Measurements from ENCODE around the gene MYO3B. TPM values are rescaled to one million over a fixed set of nuclear protein-coding genes. Genes with fewer than 3 reads are reported as not detected.
"Not testable (repeated sequence)": the region's sequence is repeated elsewhere in the genome, so short reads cannot be mapped to it uniquely, and the experiment has no call there.

MYO3B gene
- total RNA-seq, 1 donor from 2014 or later = 13.7 TPM

GRCh38 chr2:170336408-170336807 is 158.5 kb downstream of the MYO3B start:
- H3K9me3 Mint-ChIP-seq = peaks cover 6% of the 10 kb centered on the region
- intact Hi-C loops (cut with micrococcal nuclease) = no loop called here
- H3K4me3 Mint-ChIP-seq (ENCODE audit: low read depth) = no peak overlapping the region
- peaks cover 43% of the 10 kb centered on the region for H3K4me1 Mint-ChIP-seq (ENCODE audit: low read depth)
- no peak overlapping the region for H3K27ac Mint-ChIP-seq
- no peak for DNase-seq (ENCODE audit: low spot score)
- H3K27me3 Mint-ChIP-seq (ENCODE audit: low read depth) = peaks cover 8% of the 10 kb centered on the region
- no peaks in the 10 kb centered on the region for H3K36me3 Mint-ChIP-seq (ENCODE audit: low read depth)

DNA sequence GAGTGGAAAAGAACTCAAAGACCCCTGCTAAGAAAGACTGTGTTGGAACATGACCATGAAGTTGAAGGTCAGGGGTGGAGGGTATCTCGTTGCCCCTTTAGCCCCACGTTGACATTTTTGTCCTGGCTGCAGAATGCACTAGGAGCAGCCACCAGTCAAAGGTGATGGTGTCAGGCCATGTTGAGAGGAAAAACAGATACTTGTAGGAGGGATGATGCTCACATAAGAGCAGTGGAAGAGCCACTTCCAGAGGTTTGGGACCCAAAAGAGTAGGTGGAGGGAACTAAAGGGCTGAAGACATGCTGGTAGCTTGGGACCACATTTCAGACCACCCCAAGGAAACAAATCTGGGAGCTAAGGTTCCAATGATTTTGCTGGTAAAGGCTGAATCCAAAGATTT is 159.0 kb downstream of the MYO3B start:
- intact Hi-C loops (cut with micrococcal nuclease) = no loop called here
- peaks cover 48% of the 10 kb centered on the region for H3K4me1 Mint-ChIP-seq (ENCODE audit: low read depth)
- no peaks in the 10 kb centered on the region for H3K36me3 Mint-ChIP-seq (ENCODE audit: low read depth)
- peaks cover 8% of the 10 kb centered on the region for H3K27me3 Mint-ChIP-seq (ENCODE audit: low read depth)
- DNase-seq (ENCODE audit: low spot score) = no peak
- peaks cover 2% of the 10 kb centered on the region for H3K9me3 Mint-ChIP-seq
- H3K27ac Mint-ChIP-seq = no peak overlapping the region
- no peak overlapping the region for H3K4me3 Mint-ChIP-seq (ENCODE audit: low read depth)

DNA sequence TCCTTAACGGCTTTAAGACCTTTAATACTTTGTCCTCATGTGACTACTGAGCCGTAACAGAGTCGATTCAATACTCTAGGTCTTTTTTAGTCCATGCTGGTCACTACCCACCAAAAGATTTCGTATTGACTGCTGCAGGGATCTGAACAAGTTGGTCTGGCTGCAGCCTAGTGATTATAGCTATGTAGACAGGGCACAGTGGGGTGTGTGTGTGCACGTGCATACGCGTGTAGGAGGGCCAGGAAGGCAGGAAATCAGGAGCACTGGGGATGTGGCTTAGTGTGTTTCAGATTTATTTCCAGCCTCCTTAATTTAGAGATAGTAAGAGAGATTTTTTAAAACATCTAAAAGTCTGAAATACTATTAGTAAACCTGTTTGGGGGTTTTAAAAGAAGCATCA is 161.4 kb downstream of the MYO3B start:
- intact Hi-C loops (cut with micrococcal nuclease) = no loop called here
- H3K4me1 Mint-ChIP-seq (ENCODE audit: low read depth) = peaks cover 58% of the 10 kb centered on the region
- no peaks in the 10 kb centered on the region for H3K36me3 Mint-ChIP-seq (ENCODE audit: low read depth)
- no peaks in the 10 kb centered on the region for H3K9me3 Mint-ChIP-seq
- H3K4me3 Mint-ChIP-seq (ENCODE audit: low read depth) = no peak overlapping the region
- DNase-seq (ENCODE audit: low spot score) = no peak
- H3K27me3 Mint-ChIP-seq (ENCODE audit: low read depth) = peaks cover 4% of the 10 kb centered on the region
- no peak overlapping the region for H3K27ac Mint-ChIP-seq

GRCh38 chr2:170339750-170340692 is 162.1 kb downstream of the MYO3B start:
- Mint-ChIP-seq H3K4me1 (ENCODE audit: low read depth) (peaks cover 62% of the 10 kb centered on the region), H3K36me3 (ENCODE audit: low read depth) (no peaks in the 10 kb centered on the region), H3K4me3 (ENCODE audit: low read depth) (no peak overlapping the region), H3K9me3 (no peaks in the 10 kb centered on the region), H3K27ac (peak overlapping the region; percentile 84), H3K27me3 (ENCODE audit: low read depth) (no peaks in the 10 kb centered on the region)
- intact Hi-C loops (cut with micrococcal nuclease) = loop anchor here (1.0 to 5.0 kb wide), 3 partner anchors 15 to 167 kb away; no protein-coding TSS in a partner anchor
- no peak for DNase-seq (ENCODE audit: low spot score)

DNA sequence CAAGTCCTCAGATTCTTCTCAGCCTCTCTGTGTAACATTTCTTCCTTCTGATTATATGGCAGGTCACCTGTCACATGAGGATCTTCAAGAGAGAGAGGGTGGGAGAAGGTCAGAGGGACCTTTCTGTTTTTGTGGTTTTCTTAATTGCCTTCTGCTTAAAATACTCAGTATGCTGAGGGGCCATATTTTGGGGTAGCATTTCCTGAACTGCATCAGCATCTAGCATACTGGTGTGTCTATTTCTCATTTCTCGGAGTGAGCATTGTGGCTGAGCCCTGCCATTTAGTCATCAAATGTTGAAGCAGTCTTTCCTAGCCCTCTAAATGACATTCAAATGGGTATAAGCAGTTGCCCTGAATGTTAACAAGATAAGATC is 162.7 kb downstream of the MYO3B start:
- no peak for DNase-seq (ENCODE audit: low spot score)

GRCh38 chr2:170341684-170342623 is 164.0 kb downstream of the MYO3B start:
- DNase-seq (ENCODE audit: low spot score) = no peak
- Mint-ChIP-seq H3K4me1 (ENCODE audit: low read depth) (peaks cover 47% of the 10 kb centered on the region), H3K36me3 (ENCODE audit: low read depth) (no peaks in the 10 kb centered on the region), H3K27me3 (ENCODE audit: low read depth) (no peaks in the 10 kb centered on the region), H3K4me3 (ENCODE audit: low read depth) (no peak overlapping the region), H3K9me3 (no peaks in the 10 kb centered on the region), H3K27ac (peak overlapping the region; percentile 84)
- intact Hi-C loops (cut with micrococcal nuclease) = loop anchor here (2.0 to 5.0 kb wide), 2 partner anchors 17 to 165 kb away; no protein-coding TSS in a partner anchor

More for the DNA sequence above, 162.7 kb downstream of the MYO3B start:
- Mint-ChIP-seq H3K4me3 (ENCODE audit: low read depth) (no peak overlapping the region), H3K4me1 (ENCODE audit: low read depth) (peaks cover 60% of the 10 kb centered on the region), H3K9me3 (no peaks in the 10 kb centered on the region), H3K36me3 (ENCODE audit: low read depth) (no peaks in the 10 kb centered on the region), H3K27ac (peak overlapping the region; percentile 84), H3K27me3 (ENCODE audit: low read depth) (no peaks in the 10 kb centered on the region)
- intact Hi-C loops (cut with micrococcal nuclease) = loop anchor here (1.0 to 5.0 kb wide), 3 partner anchors 16 to 167 kb away; no protein-coding TSS in a partner anchor

GRCh38 chr2:170344663-170345346 is 166.9 kb downstream of the MYO3B start:
- Mint-ChIP-seq H3K36me3 (ENCODE audit: low read depth) (no peaks in the 10 kb centered on the region), H3K27me3 (ENCODE audit: low read depth) (no peaks in the 10 kb centered on the region), H3K4me3 (ENCODE audit: low read depth) (no peak overlapping the region), H3K4me1 (ENCODE audit: low read depth) (peaks cover 48% of the 10 kb centered on the region), H3K9me3 (no peaks in the 10 kb centered on the region), H3K27ac (peak overlapping the region; percentile 2)
- intact Hi-C loops (cut with micrococcal nuclease) = loop anchor here (5.0 kb wide), 1 partner anchor 162 kb away; no protein-coding TSS in a partner anchor
- no peak for DNase-seq (ENCODE audit: low spot score)

DNA sequence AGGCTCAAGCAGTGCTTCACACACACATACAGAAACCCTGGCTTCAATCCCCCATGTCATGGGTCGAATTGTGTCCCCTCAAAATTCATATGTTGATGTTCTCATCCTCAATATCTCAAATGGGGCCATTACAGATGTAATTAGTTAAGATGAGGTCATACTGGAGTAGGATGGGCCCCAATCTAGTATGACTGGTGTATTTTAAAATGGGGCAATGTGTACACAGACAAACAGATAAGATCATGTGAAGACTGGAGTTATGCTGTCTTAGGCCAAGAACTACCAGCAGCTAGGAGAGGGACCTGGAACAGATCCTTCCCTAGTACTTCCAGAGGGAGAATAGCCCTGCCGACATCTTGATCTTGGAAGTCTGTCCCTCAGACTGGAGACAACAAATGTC is 167.7 kb downstream of the MYO3B start:
- Mint-ChIP-seq H3K27me3 (ENCODE audit: low read depth) (no peaks in the 10 kb centered on the region), H3K27ac (no peak overlapping the region), H3K4me1 (ENCODE audit: low read depth) (peaks cover 40% of the 10 kb centered on the region), H3K4me3 (ENCODE audit: low read depth) (no peak overlapping the region), H3K9me3 (no peaks in the 10 kb centered on the region), H3K36me3 (ENCODE audit: low read depth) (no peaks in the 10 kb centered on the region)
- intact Hi-C loops (cut with micrococcal nuclease) = no loop called here
- no peak for DNase-seq (ENCODE audit: low spot score)

- H3K27me3 Mint-ChIP-seq (ENCODE audit: low read depth); intact Hi-C loops (cut with micrococcal nuclease); H3K27ac Mint-ChIP-seq; H3K4me3 Mint-ChIP-seq (ENCODE audit: low read depth); DNase-seq (ENCODE audit: low spot score); H3K36me3 Mint-ChIP-seq (ENCODE audit: low read depth); H3K9me3 Mint-ChIP-seq: not testable (repeated sequence)
- peaks cover 30% of the 10 kb centered on the region for H3K4me1 Mint-ChIP-seq (ENCODE audit: low read depth)
Measured at GRCh38 chr2:170349269-170349668, 171.3 kb downstream of the MYO3B start.

DNA sequence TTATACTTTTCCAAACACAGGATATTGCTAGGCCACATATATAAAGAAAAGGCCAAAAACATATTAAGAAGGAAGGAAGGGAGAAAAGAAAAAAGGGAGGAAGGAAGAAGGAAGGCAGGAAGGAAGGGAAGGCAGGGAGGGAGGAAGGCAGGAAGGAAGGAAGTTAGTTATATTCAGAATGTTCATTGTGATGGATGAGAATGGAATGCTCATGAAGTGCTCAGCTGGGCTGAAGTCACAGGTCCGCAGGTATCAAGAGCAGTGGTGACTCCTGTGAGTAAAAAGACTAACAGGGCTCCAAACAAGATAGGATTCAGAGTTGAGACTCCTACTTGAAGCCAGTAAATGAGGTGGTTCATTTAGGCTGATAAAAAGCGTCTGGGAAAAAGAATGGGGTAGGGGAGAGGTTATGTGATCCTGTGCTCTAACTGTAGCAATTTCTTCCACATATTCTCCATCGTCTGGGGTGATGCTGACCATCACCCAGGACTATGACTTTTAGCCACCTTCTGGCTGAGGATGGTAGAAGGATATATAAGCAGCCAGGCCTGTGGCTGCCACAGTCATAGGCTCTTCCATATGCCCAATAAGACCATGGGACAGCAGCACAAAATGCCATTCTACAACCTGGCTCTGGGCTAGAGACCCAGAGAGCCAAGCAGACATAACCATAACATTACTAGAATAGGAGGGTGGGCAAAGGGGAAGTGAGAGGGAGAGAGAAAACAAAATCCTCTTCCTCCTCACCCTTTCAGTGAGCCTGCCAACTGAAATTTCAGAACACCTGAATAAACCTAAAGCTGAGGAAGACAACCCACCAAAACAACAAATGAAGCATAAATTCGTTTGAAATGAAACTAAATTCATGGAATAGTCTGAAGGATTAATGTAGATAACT is 173.2 kb downstream of the MYO3B start:
- no peak overlapping the region for H3K4me3 Mint-ChIP-seq (ENCODE audit: low read depth)
- H3K4me1 Mint-ChIP-seq (ENCODE audit: low read depth) = peaks cover 40% of the 10 kb centered on the region
- intact Hi-C loops (cut with micrococcal nuclease) = no loop called here
- no peaks in the 10 kb centered on the region for H3K9me3 Mint-ChIP-seq
- no peak overlapping the region for H3K27ac Mint-ChIP-seq
- DNase-seq (ENCODE audit: low spot score) = no peak
- H3K27me3 Mint-ChIP-seq (ENCODE audit: low read depth) = no peaks in the 10 kb centered on the region
- H3K36me3 Mint-ChIP-seq (ENCODE audit: low read depth) = no peaks in the 10 kb centered on the region

- no peak overlapping the region for H3K27ac Mint-ChIP-seq
- DNase-seq (ENCODE audit: low spot score) = no peak
- H3K4me3 Mint-ChIP-seq (ENCODE audit: low read depth) = no peak overlapping the region
- intact Hi-C loops (cut with micrococcal nuclease) = no loop called here
- H3K27me3 Mint-ChIP-seq (ENCODE audit: low read depth) = no peaks in the 10 kb centered on the region
- H3K9me3 Mint-ChIP-seq = no peaks in the 10 kb centered on the region
- H3K4me1 Mint-ChIP-seq (ENCODE audit: low read depth) = peaks cover 36% of the 10 kb centered on the region
- no peaks in the 10 kb centered on the region for H3K36me3 Mint-ChIP-seq (ENCODE audit: low read depth)
Measured at GRCh38 chr2:170353723-170354122, 175.8 kb downstream of the MYO3B start.

All from activated T-helper 2 cell treated with anti-CD3 and anti-CD28 coated beads, Interferon-gamma antibody, Interleukin-2, Interleukin-4, amounts not matched to agents 10 μg/mL and 5 μg/mL and 100 μg/mL, durations not matched to agents 14 hours and 24 hours and 36 hours (primary cell).